Measurements from ENCODE around the gene HBZ. TPM values are rescaled to one million over a fixed set of nuclear protein-coding genes. Genes with fewer than 3 reads are reported as not detected.

Gene HBZ
- polyA plus RNA-seq, 10 donors: 0.99 to 15.3 (median 5.7) TPM

Other genes starting within 250 kb of the HBZ start
- gene POLR3K, start 99.0 kb upstream of the HBZ start, polyA plus RNA-seq (ENCODE audit: insufficient read length in 10 of 10): 1 to 10 TPM; 5.5 to 9.4 (median 7.8) TPM
- 10 to 100 TPM; 20.6 to 31.2 (median 27.0) TPM for gene SNRNP25, start 98.8 kb upstream of the HBZ start, polyA plus RNA-seq (ENCODE audit: insufficient read length in 10 of 10)
- 10 to 100 TPM; 34.0 to 60.6 (median 44.9) TPM for gene RHBDF1, start 80.0 kb upstream of the HBZ start, polyA plus RNA-seq (ENCODE audit: insufficient read length in 10 of 10)
- 10 to 100 TPM; 18.5 to 35.3 (median 24.2) TPM for gene MPG, start 74.4 kb upstream of the HBZ start, polyA plus RNA-seq (ENCODE audit: insufficient read length in 10 of 10)
- 10 to 100 TPM; 23.9 to 31.1 (median 25.7) TPM for gene NPRL3, start 14.0 kb upstream of the HBZ start, polyA plus RNA-seq (ENCODE audit: insufficient read length in 10 of 10)
- 10 to 100 TPM in 6 of 10 donors, 1 to 10 TPM in 4; 2.6 to 40.3 (median 11.9) TPM for gene HBM, start 13.3 kb downstream of the HBZ start, polyA plus RNA-seq (ENCODE audit: insufficient read length in 10 of 10)
- over 10,000 TPM in 3 of 10 donors, 1,000 to 10,000 TPM in 7; 1,262 to 19,401 (median 4,862) TPM for gene HBA2, start 20.2 kb downstream of the HBZ start, polyA plus RNA-seq (ENCODE audit: insufficient read length in 10 of 10)
- gene HBA1, start 24.0 kb downstream of the HBZ start, polyA plus RNA-seq (ENCODE audit: insufficient read length in 10 of 10): over 10,000 TPM in 1 of 10 donors, 1,000 to 10,000 TPM in 8, 100 to 1,000 TPM in 1; 989 to 14,859 (median 2,589) TPM
- gene HBQ1, start 27.8 kb downstream of the HBZ start, polyA plus RNA-seq (ENCODE audit: insufficient read length in 10 of 10): 1 to 10 TPM in 7 of 10 donors, under 1 TPM in 2, not detected in 1; 0.61 to 7.0 (median 1.8) TPM
- gene LUC7L, start 76.8 kb downstream of the HBZ start, polyA plus RNA-seq (ENCODE audit: insufficient read length in 10 of 10): 10 to 100 TPM; 51.7 to 94.1 (median 67.2) TPM
- 10 to 100 TPM; 30.2 to 44.4 (median 37.7) TPM for gene FAM234A, start 82.2 kb downstream of the HBZ start, polyA plus RNA-seq (ENCODE audit: insufficient read length in 10 of 10)
- gene RGS11, start 123.3 kb downstream of the HBZ start, polyA plus RNA-seq (ENCODE audit: insufficient read length in 10 of 10): 1 to 10 TPM in 7 of 10 donors, under 1 TPM in 3; 0.64 to 2.7 (median 1.8) TPM
- 1 to 10 TPM in 7 of 10 donors, under 1 TPM in 3; 0.40 to 1.7 (median 1.2) TPM for gene ARHGDIG, start 127.9 kb downstream of the HBZ start, polyA plus RNA-seq (ENCODE audit: insufficient read length in 10 of 10)
- gene PDIA2, start 130.5 kb downstream of the HBZ start, polyA plus RNA-seq (ENCODE audit: insufficient read length in 10 of 10): 1 to 10 TPM in 2 of 10 donors, under 1 TPM in 8; 0.15 to 3.0 (median 0.51) TPM
- 10 to 100 TPM in 6 of 10 donors, 1 to 10 TPM in 4; 8.6 to 15.7 (median 11.5) TPM for gene AXIN1, start 200.1 kb downstream of the HBZ start, polyA plus RNA-seq (ENCODE audit: insufficient read length in 10 of 10)
- 10 to 100 TPM; 31.8 to 49.2 (median 35.6) TPM for gene MRPL28, start 217.9 kb downstream of the HBZ start, polyA plus RNA-seq (ENCODE audit: insufficient read length in 10 of 10)
- 10 to 100 TPM; 22.0 to 30.2 (median 24.0) TPM for gene PGAP6, start 229.3 kb downstream of the HBZ start, polyA plus RNA-seq (ENCODE audit: insufficient read length in 10 of 10)
- 100 to 1,000 TPM in 1 of 10 donors, 10 to 100 TPM in 9; 63.6 to 121 (median 73.5) TPM for gene NME4, start 244.6 kb downstream of the HBZ start, polyA plus RNA-seq (ENCODE audit: insufficient read length in 10 of 10)
- 10 to 100 TPM in 6 of 10 donors, 1 to 10 TPM in 4; 6.2 to 17.1 (median 10.6) TPM for gene DECR2, start 249.2 kb downstream of the HBZ start, polyA plus RNA-seq (ENCODE audit: insufficient read length in 10 of 10)